ENCODE results near the gene CCL4L2.
"Not testable (repeated sequence)": the region's sequence is repeated elsewhere in the genome, so short reads cannot be mapped to it uniquely, and the experiment has no call there.

GRCh38 chr17:36215406-36216308, 4.8 kb downstream of the CCL4L2 start:
- TF ChIP-seq, protein P1, sequence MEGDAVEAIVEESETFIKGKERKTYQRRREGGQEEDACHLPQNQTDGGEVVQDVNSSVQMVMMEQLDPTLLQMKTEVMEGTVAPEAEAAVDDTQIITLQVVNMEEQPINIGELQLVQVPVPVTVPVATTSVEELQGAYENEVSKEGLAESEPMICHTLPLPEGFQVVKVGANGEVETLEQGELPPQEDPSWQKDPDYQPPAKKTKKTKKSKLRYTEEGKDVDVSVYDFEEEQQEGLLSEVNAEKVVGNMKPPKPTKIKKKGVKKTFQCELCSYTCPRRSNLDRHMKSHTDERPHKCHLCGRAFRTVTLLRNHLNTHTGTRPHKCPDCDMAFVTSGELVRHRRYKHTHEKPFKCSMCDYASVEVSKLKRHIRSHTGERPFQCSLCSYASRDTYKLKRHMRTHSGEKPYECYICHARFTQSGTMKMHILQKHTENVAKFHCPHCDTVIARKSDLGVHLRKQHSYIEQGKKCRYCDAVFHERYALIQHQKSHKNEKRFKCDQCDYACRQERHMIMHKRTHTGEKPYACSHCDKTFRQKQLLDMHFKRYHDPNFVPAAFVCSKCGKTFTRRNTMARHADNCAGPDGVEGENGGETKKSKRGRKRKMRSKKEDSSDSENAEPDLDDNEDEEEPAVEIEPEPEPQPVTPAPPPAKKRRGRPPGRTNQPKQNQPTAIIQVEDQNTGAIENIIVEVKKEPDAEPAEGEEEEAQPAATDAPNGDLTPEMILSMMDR (conservative IDR thresholded peaks at IDR 0.05) = not testable (repeated sequence)
- TF ChIP-seq ZFX (IDR thresholded peaks at IDR 0.05) = not testable (repeated sequence)

Measured in C4-2B (cell line).